GM19324 (cell line): ENCODE results near the gene INTS2.
"Not testable (repeated sequence)": the region's sequence is repeated elsewhere in the genome, so short reads cannot be mapped to it uniquely, and the experiment has no call there.

Source experiments
- ATAC-seq: cut with Tn5 transposase; IDR thresholded peaks from one replicate; pipeline ENCODE4 v1.9.1; 2021; ENCODE audit warnings: mild to moderate bottlenecking, moderate library complexity; ENCODE audit not compliant: unreplicated experiment, low FRiP score

INTS2 gene

GRCh38 chr17:61849674-61850073, 78.1 kb downstream of the INTS2 start:
- no peak for ATAC-seq

GRCh38 chr17:61848896-61849295, 78.9 kb downstream of the INTS2 start:
- ATAC-seq: no peak

- ATAC-seq: no peak
These were observed 79.5 kb downstream of the INTS2 start for GRCh38 chr17:61848247-61848646.

- no peak for ATAC-seq
These were observed 80.1 kb downstream of the INTS2 start for GRCh38 chr17:61847659-61848058.

GRCh38 chr17:61846761-61847375, 80.9 kb downstream of the INTS2 start:
- no peak for ATAC-seq

GRCh38 chr17:61846088-61846487, 81.7 kb downstream of the INTS2 start:
- no peak for ATAC-seq

GRCh38 chr17:61843435-61843834, 84.3 kb downstream of the INTS2 start:
- no peak for ATAC-seq

- no peak for ATAC-seq
These were observed 84.9 kb downstream of the INTS2 start for GRCh38 chr17:61842899-61843298.

- no peak for ATAC-seq
These were observed 88.4 kb downstream of the INTS2 start for GRCh38 chr17:61839300-61839786.

GRCh38 chr17:61837175-61838051, 90.4 kb downstream of the INTS2 start:
- no peak for ATAC-seq

- ATAC-seq: no peak
These were observed 91.3 kb downstream of the INTS2 start for GRCh38 chr17:61836266-61837174.

- ATAC-seq: no peak
These were observed 92.2 kb downstream of the INTS2 start for GRCh38 chr17:61835606-61836005.

GRCh38 chr17:61834610-61835009, 93.2 kb downstream of the INTS2 start:
- ATAC-seq: no peak

- no peak for ATAC-seq
These were observed 94.1 kb downstream of the INTS2 start for GRCh38 chr17:61833536-61834193.

- ATAC-seq: no peak
These were observed 95.3 kb downstream of the INTS2 start for GRCh38 chr17:61832463-61832862.

GRCh38 chr17:61831099-61831498, 96.7 kb downstream of the INTS2 start:
- no peak for ATAC-seq

- no peak for ATAC-seq
These were observed 99.1 kb downstream of the INTS2 start for GRCh38 chr17:61828694-61829093.

GRCh38 chr17:61827649-61828395, 100.0 kb downstream of the INTS2 start:
- ATAC-seq: no peak

GRCh38 chr17:61826866-61827265, 100.9 kb downstream of the INTS2 start:
- ATAC-seq: not testable (repeated sequence)

- not testable (repeated sequence) for ATAC-seq
These were observed 101.6 kb downstream of the INTS2 start for GRCh38 chr17:61826198-61826597.
